ENCODE data around the gene PTOV1.

GRCh38 chr19:49874503-49875157 lies 23.7 kb downstream of the PTOV1 start:
- TF ChIP-seq CTBP1 (IDR thresholded peaks at IDR 0.05; ENCODE audit: borderline replicate concordance) (no peak), ARNT (IDR thresholded peaks at IDR 0.05) (no peak), FOXA1 (IDR thresholded peaks at IDR 0.05) (no peak), ZNF384 (IDR thresholded peaks at IDR 0.05) (no peak), FOXK2 (IDR thresholded peaks at IDR 0.05) (no peak), SP1 (IDR thresholded peaks at IDR 0.05) (no peak), HDGF (IDR thresholded peaks at IDR 0.05; ENCODE audit: borderline replicate concordance) (no peak), FOXM1 (IDR thresholded peaks at IDR 0.05; ENCODE audit: borderline replicate concordance) (no peak), NFRKB (IDR thresholded peaks at IDR 0.05) (no peak)

Measured in HEK293T (cell line).